GM19324 (cell line): ENCODE results near the gene PRPSAP1.
"Not testable (repeated sequence)": the region's sequence is repeated elsewhere in the genome, so short reads cannot be mapped to it uniquely, and the experiment has no call there.

Experiments used
- ATAC-seq: cut with Tn5 transposase; IDR thresholded peaks from one replicate; pipeline ENCODE4 v1.9.1; 2021; ENCODE audit warnings: mild to moderate bottlenecking, moderate library complexity; ENCODE audit not compliant: unreplicated experiment, low FRiP score

The PRPSAP1 gene

DNA sequence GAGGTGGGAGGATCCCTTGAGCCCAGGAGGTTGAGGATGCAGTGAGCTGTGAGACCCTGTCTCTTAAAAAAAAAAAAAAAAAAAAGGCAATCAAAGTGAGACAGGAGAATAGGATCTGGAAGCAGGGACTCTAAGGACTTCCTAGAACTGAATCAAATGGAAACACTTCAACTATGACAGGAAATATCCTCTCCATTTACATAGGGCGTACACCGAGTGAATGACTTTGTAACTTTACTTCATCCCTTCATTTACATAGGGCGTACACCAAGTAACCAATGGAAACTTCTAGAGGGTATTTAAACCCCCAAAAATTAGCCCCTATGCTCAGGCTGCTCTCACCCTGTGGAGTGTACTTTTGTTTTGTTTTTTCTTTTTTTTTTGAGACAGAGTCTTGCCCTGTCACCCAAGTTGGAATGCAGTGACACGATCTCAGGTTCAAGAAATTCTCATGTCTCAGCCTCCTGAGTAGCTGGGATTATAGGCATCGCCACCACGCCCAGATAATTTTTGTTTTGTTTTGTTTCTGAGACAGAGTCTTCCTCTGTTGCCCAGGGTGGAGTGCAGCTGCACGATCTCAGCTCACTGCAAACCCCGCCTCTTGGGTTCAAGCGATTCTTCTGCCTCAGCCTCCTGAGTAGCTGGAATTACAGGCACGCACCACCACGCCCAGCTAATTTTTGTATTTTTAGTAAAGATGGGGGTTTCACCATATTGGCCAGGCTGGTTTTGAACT lies 9.6 kb upstream of the PRPSAP1 start:
- ATAC-seq: no peak

DNA sequence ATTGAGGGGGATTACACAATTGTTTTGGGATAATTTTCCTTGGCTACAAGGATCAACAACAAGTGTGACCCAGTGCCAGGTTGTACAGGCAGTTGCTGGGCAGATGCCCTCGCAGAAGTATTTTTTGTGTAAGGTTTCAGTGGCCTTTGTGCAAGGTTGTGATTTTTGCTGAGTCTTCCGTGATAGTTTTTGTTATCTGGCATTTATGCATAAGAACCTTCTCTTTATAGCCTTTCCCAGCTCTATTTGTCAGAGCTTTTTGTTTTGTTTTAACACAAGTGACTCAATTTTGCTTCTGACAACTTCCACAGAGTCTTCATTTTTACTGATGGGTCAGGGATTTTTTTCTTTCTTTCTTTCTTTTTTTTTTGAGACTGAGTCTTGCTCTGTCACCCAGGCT lies 6.7 kb upstream of the PRPSAP1 start:
- no peak for ATAC-seq

- ATAC-seq: not testable (repeated sequence)
Measured at GRCh38 chr17:76359776-76360175, 6.1 kb upstream of the PRPSAP1 start.

- no peak for ATAC-seq
Measured at GRCh38 chr17:76359375-76359774, 5.7 kb upstream of the PRPSAP1 start.

DNA sequence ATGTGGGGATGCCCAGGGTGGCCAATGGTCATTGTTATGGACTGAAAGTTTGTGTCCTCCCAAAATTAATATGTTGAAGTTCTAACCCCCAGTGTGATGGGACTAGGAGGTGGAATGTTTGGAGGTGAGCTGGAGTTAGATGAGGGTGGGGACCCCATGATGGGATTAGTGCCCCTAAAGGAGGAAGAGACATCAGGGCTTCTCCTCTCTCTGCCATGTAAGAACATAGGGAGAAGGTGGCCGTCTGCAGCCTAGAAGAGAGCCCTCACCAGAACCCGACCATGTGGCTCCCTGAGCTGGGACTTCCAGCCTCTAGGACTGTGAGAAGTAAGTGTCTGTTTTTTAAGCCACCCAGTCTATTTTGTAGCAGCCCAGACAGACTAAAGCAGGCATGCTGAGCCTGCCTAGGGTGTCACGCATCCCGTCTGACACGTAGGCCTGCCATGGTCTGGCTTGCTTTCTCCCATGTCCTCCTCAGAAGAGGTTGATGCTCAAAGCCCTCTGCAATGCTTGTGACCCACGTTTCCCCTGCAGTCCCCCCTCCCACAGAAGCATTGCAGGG lies 4.0 kb upstream of the PRPSAP1 start:
- ATAC-seq: no peak

- no peak for ATAC-seq
Measured at GRCh38 chr17:76356803-76357456, 3.2 kb upstream of the PRPSAP1 start.

DNA sequence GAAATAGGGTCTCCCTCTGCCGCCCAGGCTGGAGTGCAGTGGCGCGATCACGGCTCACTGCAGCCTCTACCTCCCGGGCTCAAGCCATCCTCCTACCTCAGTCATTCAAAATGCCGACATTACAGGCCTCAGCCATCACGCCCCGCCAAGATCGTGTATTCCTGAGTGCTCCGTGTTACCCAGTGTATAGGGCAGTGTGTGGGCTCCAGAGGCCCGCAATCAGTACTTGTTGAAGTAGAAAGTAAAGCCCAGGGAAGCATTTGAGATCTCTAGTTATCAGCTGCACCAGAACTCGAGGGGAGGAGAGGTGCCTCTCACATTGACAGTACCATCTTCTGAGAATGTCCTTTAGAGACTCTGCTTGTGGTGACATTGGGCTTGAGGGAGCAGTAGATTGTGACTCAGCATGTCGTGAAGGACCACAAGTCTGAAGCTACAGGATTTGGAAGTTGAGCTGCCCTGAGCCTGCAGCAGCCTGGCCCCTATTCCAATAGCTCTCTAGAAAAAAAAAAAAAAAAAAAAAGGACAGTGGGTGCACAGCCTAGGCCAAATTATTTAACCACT lies 1.1 kb upstream of the PRPSAP1 start:
- no peak for ATAC-seq

GRCh38 chr17:76354317-76354729 lies 607 bp upstream of the PRPSAP1 start:
- ATAC-seq: no peak

- peak; percentile 6 for ATAC-seq
Measured at GRCh38 chr17:76353004-76353598, 615 bp downstream of the PRPSAP1 start.

DNA sequence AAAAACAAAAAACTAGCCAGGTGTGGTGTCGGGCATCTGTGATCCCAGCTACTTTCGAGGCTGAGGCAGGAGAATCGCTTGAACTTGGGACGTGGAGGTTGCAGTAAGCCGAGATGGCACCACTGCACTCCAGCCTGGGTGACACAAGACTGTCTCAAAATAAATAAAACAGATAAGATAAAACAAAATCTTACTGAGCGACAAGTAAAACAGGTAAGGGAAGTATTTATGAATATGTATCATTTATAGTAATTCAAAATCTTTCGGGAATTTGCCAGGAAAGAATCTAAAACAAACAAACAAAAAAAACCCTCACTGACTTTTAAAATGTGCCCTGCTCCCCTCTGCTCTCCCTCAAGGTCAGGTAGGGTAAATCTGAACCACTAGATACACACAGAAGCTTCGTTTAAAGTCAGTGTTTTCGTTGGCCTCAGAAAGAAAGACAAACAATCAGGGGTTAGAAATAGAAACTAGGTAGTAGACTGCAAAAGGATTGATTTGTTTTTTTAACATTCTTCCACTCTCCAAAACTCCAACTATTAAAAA lies 2.1 kb downstream of the PRPSAP1 start:
- ATAC-seq: no peak

DNA sequence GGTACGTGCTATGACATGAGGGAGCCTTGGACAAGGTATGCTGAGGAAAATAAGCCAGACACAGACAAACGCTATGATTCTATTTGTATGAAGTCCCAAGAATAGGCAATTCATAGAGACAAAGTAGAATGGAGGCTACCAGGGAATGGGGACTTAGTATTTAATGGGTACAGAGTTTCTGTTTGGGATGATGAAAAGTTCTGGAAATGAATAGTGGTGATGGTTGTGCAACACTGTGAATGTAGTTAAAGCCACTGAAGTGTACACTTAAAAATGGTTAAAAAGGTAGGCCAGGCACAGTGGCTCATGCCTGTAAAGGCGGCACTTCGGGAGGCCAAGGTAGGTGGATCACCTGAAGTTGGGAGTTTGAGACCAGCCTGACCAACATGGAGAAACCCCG lies 3.3 kb downstream of the PRPSAP1 start:
- no peak for ATAC-seq

GRCh38 chr17:76346936-76347335 lies 6.8 kb downstream of the PRPSAP1 start:
- ATAC-seq: not testable (repeated sequence)

DNA sequence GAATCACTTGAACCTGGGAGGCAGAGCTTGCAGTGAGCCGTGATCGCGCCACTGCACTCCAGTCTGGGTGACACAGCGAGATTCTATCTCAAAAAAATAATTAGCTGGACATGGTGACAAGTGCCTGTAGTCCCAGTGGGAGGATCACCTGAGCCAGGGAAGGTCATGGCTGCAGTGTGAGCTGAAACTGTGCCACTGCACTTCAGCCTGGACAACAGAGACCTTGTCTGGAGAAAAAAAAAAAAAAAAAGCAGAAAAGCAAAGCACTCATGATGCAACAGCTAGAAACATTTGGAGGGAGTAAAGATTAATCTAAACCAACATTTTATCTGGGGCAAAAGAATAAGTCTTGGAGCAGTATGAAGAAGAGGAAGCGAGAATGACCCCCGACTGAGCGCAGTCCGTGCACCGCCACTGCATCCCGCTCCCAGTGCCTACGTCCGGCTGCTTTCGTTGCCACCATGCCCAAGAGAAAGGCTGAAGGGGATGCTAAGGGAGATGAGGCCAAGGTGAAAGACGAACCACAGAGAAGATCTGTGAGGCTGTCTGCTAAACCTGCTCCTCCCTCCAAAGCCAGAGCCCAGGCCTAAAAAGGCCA lies 8.2 kb downstream of the PRPSAP1 start:
- no peak for ATAC-seq

DNA sequence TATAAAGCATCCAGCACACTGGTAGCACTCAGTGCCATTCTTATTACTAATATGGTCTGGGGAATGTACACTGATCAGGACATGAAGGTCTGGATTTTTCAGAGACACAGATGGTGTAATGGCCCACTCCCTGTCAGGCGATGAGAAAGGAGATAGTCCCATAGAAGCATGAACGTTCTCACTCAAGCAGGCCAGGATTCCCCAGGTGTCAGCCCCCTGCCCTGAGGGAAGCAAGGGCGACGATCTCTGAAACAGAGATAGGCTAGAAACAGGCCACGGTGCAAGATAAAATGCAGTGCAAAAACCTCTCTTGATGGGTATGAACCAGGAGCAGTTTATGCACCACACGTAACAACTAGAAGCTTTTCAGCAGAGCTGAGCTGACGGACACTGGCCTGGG lies 10.6 kb downstream of the PRPSAP1 start:
- no peak for ATAC-seq

DNA sequence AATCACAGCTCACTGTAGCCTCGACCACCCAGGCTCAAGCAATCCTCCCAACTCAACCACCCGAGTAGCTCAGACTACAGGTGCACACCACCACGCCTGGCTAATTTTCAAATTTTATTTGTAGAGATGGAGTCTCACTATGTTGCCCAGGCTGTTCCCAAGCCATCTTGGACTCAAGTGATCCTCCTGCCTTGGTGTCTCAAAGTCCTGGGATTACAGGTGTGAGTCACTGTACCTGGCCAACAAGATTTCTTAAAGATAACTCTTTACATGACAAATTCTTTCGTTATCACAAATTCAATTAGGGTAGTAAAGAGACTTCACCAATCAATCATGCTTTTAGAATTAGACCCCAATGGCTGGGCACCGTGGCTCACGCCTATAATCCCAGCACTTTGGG lies 12.4 kb downstream of the PRPSAP1 start:
- no peak for ATAC-seq

GRCh38 chr17:76337413-76337777 lies 16.3 kb downstream of the PRPSAP1 start:
- no peak for ATAC-seq

GRCh38 chr17:76336756-76337412 lies 16.8 kb downstream of the PRPSAP1 start:
- no peak for ATAC-seq

DNA sequence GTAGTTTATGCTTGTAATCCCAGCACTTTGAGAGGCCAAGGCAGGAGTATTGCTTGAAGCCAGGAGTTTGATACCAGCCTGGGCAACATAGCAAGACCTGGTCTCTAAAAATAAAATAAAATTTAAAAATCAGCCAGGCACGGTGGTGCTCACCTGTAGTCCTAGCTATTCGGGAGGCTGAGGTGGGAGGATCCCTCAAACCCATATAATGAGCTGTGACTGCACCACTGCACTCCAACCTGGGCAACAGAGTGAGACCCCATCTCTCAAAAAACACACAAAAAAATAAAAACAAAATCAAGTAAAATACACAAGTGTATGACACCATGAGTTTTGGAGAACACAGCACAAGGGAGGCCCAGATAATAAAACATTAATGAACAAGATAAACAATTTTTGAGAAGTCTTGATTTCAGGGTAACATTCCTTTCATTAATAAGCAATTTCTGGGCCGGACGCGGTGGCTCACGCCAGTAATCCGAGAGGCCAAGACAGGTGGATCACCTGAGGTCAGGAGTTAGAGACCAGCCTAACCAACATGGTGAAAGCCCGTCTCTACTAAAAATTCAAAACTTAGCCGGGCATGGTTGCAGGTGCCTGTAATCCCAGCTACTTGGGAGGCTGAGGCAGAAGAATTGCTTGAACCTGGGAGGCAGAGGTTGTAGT lies 17.9 kb downstream of the PRPSAP1 start:
- ATAC-seq: no peak

DNA sequence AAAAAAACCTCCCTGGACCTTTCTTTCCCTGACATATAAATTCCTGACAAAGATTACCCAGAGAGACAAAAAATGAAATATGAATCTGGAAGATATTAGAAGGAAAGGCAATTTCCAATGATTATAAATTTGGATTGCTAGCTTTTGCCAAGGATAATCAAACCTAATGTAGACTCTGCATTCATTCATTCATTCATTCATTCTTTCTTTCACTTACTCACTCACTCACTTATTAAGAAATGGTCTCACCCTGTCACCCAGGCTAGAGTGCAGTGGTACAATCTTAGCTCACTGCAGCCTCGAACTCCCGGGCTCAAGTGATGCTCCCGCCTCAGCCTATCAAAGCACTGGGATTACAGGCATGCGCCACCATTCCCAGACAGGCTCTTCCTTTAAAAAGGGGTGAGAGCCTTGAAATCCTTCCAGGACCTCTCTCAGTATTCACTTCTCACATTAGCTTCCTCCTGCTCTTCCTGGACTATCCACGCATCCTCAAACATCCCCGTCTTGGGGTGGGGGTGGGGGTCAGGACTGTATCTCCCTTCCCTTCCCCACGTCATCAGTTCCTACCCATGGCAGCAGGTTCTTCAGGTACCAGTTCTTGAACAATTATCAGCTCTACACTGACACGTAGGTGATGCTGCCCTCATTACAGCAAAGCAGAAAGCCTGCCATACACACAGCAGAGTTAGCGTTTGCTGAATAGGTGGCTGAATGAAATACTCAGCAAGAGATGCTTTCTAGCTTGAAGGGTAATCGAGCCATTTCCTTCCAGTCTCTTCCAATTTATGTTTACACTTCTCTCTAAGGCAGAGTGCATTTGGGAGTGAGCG lies 19.8 kb downstream of the PRPSAP1 start:
- no peak for ATAC-seq
